Mammary epithelial cell (primary cell): ENCODE measurements around the gene TGFB3.
"Not testable (repeated sequence)": the region's sequence is repeated elsewhere in the genome, so short reads cannot be mapped to it uniquely, and the experiment has no call there.

Experiments used
- CTCF ChIP-seq, 2 donors: IDR thresholded peaks in 1 of 2; conservative IDR thresholded peaks in 1 of 2; 2 replicates each; pipeline ENCODE4 v1.5.1; 2011 to 2012; ENCODE audit warnings: inconsistent platforms in 2 of 2, low read length in 2 of 2, mild to moderate bottlenecking in 2 of 2, control low read depth in 1 of 2, low read depth in 1 of 2; ENCODE audit not compliant: insufficient read depth in 1 of 2; ENCODE audit errors: extremely low read depth in 1 of 2
- EZH2 ChIP-seq: IDR thresholded peaks from 2 replicates; pipeline ENCODE4 v1.6.1; 2012; ENCODE audit warnings: low read length, inconsistent platforms, borderline replicate concordance

GRCh38 chr14:75920421-75920820 is 61.4 kb downstream of the TGFB3 start:
- not testable (repeated sequence) for TF ChIP-seq CTCF (conservative IDR thresholded peaks at IDR 0.05 in 1 of 2, IDR thresholded peaks at IDR 0.05 in 1 of 2; ENCODE audit: extremely low read depth in 1 of 2, insufficient read depth in 1 of 2, low read depth in 1 of 2, low read length in 2 of 2); EZH2
